Measurements from ENCODE around the gene FKBP1B.

DNA sequence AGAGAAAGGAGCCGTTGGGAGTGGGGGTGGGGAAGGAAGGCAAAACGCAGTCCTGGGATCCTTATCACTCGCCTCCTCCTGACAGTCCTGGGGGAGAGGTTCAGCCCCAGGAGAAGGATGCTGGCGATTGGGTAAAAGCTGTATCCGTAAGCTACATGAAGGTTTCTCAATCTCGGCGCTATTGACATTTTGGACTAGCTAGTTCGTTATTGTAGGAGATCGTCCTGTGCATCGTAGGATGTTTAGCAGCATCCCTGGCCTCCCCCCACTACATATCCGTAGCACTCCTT lies 35.6 kb downstream of the FKBP1B start:
- TF ChIP-seq EZH2 (IDR thresholded peaks at IDR 0.05; ENCODE audit: low read length, unreplicated experiment): no peak
- TF ChIP-seq, protein P1, sequence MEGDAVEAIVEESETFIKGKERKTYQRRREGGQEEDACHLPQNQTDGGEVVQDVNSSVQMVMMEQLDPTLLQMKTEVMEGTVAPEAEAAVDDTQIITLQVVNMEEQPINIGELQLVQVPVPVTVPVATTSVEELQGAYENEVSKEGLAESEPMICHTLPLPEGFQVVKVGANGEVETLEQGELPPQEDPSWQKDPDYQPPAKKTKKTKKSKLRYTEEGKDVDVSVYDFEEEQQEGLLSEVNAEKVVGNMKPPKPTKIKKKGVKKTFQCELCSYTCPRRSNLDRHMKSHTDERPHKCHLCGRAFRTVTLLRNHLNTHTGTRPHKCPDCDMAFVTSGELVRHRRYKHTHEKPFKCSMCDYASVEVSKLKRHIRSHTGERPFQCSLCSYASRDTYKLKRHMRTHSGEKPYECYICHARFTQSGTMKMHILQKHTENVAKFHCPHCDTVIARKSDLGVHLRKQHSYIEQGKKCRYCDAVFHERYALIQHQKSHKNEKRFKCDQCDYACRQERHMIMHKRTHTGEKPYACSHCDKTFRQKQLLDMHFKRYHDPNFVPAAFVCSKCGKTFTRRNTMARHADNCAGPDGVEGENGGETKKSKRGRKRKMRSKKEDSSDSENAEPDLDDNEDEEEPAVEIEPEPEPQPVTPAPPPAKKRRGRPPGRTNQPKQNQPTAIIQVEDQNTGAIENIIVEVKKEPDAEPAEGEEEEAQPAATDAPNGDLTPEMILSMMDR (conservative IDR thresholded peaks at IDR 0.05; ENCODE audit: low read depth, low read length): no peak

All from PC-3 (cell line).